ENCODE results near the gene RLN3. TPM values are rescaled to one million over a fixed set of nuclear protein-coding genes. Genes with fewer than 3 reads are reported as not detected.

Gene RLN3
- total and polyA plus RNA-seq, 9 of the 15 experiments (the other 6 are each of a cell fraction or from before 2014, with no cell fraction given): 0.31 to 1.2 (median 0.71) TPM; not detected in 6

DNA sequence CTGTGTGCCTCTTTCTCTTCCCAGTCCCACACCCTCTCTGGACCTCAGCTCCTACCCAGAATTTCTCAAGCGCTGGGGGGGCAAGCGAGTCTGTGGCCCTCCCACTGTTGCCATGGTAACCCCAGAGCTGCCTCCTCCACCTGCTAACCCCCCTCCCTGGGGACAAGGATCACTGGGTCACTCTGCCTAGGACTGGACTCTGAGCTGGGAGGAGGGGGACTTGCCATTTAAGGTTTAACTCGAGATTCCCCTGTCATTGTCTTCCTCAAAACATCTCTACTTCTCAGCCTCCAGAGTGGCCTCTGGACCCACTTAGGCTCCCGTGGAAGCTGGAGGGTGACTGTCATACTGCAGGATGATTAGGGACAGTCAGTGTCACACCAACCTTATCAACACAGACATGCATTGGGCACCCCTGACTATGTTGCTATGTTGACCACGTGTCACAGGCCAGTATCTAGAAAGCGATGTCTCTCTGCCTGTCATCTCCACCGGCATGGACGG lies 31.8 kb downstream of the RLN3 start (continued):
- TF ChIP-seq MYC (IDR thresholded peaks at IDR 0.05; ENCODE audit: low read depth, low read length) (peak; percentile 20; the same call in 1 of the 2 replicates), MYC (CRISPR knock-in tag; IDR thresholded peaks at IDR 0.05; ENCODE audit: borderline replicate concordance, low read depth) (no peak), ZNF644 (tag; IDR thresholded peaks at IDR 0.05; ENCODE audit: low read depth) (no peak), HNRNPK (IDR thresholded peaks at IDR 0.05; ENCODE audit: low read depth, low read length, poor library complexity, severe bottlenecking) (no peak), L3MBTL2 (IDR thresholded peaks at IDR 0.05) (peak; percentile 59; the same call in 1 of the 2 replicates), KLF6 (CRISPR knock-in tag; IDR thresholded peaks at IDR 0.05; ENCODE audit: borderline replicate concordance) (no peak), HIVEP1 (CRISPR knock-in tag; IDR thresholded peaks at IDR 0.05) (no peak), IFI16 (CRISPR knock-in tag; IDR thresholded peaks at IDR 0.05) (no peak), RAD51 (IDR thresholded peaks at IDR 0.05; ENCODE audit: borderline replicate concordance, low read depth) (peak; percentile 36; the same call in 1 of the 2 replicates), CBFA2T3 (IDR thresholded peaks at IDR 0.05) (peak; percentile 53), FOXP1 (CRISPR knock-in tag; IDR thresholded peaks at IDR 0.05) (no peak), ZNF274 (IDR thresholded peaks at IDR 0.05; ENCODE audit: borderline replicate concordance, low read depth, low read length) (no peak), NR3C1 (CRISPR knock-in tag; IDR thresholded peaks at IDR 0.05) (no peak), MXI1 (IDR thresholded peaks at IDR 0.05; ENCODE audit: low read depth, low read length) (no peak), ZSCAN32 (CRISPR knock-in tag; IDR thresholded peaks at IDR 0.05) (no peak), GABPB2 (CRISPR knock-in tag; conservative IDR thresholded peaks at IDR 0.05) (no peak), ARID2 (IDR thresholded peaks at IDR 0.05) (no peak), ZBTB1 (CRISPR knock-in tag; IDR thresholded peaks at IDR 0.05; ENCODE audit: borderline replicate concordance, low read depth) (no peak)
- TF ChIP-seq, protein P1, sequence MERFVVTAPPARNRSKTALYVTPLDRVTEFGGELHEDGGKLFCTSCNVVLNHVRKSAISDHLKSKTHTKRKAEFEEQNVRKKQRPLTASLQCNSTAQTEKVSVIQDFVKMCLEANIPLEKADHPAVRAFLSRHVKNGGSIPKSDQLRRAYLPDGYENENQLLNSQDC (CRISPR knock-in tag; IDR thresholded peaks at IDR 0.05): no peak
- TF ChIP-seq, protein P2, sequence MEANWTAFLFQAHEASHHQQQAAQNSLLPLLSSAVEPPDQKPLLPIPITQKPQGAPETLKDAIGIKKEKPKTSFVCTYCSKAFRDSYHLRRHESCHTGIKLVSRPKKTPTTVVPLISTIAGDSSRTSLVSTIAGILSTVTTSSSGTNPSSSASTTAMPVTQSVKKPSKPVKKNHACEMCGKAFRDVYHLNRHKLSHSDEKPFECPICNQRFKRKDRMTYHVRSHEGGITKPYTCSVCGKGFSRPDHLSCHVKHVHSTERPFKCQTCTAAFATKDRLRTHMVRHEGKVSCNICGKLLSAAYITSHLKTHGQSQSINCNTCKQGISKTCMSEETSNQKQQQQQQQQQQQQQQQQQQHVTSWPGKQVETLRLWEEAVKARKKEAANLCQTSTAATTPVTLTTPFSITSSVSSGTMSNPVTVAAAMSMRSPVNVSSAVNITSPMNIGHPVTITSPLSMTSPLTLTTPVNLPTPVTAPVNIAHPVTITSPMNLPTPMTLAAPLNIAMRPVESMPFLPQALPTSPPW (CRISPR knock-in tag; IDR thresholded peaks at IDR 0.05): no peak
- TF ChIP-seq, protein P3, sequence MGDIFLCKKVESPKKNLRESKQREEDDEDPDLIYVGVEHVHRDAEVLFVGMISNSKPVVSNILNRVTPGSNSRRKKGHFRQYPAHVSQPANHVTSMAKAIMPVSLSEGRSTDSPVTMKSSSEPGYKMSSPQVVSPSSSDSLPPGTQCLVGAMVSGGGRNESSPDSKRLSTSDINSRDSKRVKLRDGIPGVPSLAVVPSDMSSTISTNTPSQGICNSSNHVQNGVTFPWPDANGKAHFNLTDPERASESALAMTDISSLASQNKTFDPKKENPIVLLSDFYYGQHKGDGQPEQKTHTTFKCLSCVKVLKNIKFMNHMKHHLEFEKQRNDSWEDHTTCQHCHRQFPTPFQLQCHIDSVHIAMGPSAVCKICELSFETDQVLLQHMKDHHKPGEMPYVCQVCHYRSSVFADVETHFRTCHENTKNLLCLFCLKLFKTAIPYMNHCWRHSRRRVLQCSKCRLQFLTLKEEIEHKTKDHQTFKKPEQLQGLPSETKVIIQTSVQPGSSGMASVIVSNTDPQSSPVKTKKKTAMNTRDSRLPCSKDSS (IDR thresholded peaks at IDR 0.05; ENCODE audit: low read depth, partially characterized antibody): no peak
- TF ChIP-seq, protein P4, sequence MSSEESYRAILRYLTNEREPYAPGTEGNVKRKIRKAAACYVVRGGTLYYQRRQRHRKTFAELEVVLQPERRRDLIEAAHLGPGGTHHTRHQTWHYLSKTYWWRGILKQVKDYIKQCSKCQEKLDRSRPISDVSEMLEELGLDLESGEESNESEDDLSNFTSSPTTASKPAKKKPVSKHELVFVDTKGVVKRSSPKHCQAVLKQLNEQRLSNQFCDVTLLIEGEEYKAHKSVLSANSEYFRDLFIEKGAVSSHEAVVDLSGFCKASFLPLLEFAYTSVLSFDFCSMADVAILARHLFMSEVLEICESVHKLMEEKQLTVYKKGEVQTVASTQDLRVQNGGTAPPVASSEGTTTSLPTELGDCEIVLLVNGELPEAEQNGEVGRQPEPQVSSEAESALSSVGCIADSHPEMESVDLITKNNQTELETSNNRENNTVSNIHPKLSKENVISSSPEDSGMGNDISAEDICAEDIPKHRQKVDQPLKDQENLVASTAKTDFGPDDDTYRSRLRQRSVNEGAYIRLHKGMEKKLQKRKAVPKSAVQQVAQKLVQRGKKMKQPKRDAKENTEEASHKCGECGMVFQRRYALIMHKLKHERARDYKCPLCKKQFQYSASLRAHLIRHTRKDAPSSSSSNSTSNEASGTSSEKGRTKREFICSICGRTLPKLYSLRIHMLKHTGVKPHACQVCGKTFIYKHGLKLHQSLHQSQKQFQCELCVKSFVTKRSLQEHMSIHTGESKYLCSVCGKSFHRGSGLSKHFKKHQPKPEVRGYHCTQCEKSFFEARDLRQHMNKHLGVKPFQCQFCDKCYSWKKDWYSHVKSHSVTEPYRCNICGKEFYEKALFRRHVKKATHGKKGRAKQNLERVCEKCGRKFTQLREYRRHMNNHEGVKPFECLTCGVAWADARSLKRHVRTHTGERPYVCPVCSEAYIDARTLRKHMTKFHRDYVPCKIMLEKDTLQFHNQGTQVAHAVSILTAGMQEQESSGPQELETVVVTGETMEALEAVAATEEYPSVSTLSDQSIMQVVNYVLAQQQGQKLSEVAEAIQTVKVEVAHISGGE (CRISPR knock-in tag; IDR thresholded peaks at IDR 0.05): no peak

All from K562 (cell line).